GM18498 (cell line): ENCODE measurements around the gene SORCS2.

Experiments used
- ATAC-seq: cut with Tn5 transposase; IDR thresholded peaks from one replicate; pipeline ENCODE4 v1.9.1; 2021; ENCODE audit warnings: mild to moderate bottlenecking, moderate library complexity; ENCODE audit not compliant: unreplicated experiment

Gene SORCS2

DNA sequence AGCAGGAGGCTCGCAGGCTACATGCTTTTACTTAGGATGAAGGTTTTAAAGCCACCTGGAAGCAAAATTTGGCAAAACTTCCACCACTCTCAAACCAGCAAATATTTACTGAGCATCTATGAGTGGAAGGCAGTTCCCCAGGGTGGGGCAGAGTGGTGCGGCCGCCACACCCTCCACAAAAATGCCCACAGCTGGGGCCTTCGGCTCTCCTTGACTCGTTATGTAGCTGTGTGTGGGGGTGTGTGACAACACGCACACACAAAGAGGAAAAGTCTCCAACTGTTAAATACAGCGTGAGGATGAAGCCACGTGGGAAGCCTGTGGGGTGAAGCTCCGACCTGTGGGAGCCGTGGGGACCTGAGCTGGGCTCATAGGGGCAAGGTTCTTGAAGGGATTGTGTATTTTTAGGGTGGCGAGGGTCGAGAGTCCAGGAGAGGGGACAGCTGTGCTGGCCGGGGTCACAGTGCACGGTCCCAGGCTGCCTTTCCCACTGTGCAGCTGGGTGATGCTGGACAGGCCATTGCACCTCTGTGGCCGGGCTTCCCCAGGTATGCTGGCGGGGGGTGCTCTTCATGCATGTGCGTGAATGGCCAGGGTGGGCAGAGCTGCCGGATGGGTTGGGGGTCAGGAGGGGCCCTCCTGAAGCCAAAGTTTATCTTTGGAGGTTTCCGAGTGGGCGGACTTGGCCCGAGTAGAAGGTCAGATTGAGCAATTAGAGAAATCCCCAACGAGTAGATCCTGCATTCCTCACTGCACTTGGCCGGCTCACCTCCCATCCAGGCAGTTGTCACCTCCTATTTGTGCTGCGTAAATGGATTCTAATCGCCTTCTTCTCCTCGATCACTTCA is 25.4 kb downstream of the SORCS2 start:
- no peak for ATAC-seq

DNA sequence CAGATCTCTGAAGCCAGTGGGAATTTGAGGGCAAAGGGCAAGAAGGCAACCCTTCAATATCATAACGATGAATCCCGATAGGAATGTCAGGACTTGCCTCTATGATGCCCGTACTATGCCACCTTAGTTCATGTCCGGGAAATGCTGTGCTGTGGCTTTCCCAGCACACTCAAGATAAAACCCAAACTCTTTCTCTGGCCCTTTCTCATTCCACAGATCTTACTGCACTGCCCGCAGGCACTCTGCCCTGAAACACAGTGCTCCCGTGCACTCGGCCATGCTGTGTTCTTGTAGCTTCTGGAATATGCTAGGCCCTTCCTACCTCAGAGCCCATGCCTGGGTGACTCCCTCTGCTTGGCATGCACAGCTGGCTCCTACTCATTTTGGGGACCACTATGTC is 26.3 kb downstream of the SORCS2 start:
- no peak for ATAC-seq

DNA sequence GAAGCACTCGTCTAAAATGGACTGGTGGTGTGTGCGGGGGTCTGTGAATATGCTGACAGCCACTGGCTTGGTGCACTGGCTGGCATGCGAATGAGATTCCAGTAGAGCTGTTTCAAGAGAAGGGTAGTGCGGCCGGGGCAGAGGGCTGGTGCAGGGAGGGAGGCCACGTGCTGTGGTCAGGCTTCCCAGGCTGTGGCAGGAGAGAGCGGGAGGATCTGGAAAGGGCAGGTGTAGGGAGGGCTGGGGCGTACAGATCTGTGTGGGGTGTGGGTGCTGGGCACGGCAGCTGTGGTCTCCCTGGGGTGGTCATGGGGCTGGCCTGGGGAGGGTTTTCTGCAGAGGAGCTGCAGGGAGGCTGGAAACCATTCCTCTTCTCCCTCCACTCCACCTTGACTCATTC is 30.2 kb downstream of the SORCS2 start:
- ATAC-seq: no peak

DNA sequence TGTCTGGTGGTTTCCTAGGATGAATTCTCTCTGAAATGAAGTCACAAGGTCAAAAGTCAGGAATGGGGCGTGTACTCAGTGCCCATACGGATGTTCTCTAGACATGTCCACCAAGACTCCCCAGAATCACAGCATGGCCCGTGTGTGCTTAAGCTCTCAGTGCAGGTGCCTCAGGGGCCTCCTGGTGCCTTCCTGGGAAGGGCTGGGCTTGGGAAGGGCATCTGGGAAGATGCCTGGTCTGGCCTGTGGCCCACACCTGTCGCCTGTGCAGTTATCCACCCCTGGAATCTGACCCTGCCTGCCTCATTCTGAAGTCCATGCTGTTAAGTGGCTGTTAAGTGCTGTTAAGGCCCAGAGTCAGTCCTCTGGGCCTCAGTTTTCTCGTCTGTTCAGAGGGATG is 31.2 kb downstream of the SORCS2 start:
- no peak for ATAC-seq

DNA sequence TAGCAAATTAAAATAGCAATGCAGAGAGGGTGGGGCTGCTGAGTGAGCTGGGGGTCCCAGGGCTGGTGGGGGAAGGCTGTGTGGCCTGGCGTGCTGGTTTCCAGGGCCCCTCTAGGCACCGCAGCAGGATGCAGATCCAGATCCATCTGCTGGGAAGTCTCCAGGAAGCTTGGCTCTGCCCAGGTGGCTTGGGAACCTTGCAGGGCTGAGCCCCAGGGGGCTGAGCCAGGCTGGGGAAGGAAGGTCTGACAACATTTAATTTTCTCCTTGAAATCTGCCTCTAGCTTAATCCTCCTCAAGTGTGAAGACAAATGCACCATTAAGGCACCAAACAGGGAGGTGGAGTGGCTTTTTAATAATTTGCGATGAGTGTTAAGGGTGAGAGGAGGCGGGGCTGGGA is 31.7 kb downstream of the SORCS2 start:
- no peak for ATAC-seq

DNA sequence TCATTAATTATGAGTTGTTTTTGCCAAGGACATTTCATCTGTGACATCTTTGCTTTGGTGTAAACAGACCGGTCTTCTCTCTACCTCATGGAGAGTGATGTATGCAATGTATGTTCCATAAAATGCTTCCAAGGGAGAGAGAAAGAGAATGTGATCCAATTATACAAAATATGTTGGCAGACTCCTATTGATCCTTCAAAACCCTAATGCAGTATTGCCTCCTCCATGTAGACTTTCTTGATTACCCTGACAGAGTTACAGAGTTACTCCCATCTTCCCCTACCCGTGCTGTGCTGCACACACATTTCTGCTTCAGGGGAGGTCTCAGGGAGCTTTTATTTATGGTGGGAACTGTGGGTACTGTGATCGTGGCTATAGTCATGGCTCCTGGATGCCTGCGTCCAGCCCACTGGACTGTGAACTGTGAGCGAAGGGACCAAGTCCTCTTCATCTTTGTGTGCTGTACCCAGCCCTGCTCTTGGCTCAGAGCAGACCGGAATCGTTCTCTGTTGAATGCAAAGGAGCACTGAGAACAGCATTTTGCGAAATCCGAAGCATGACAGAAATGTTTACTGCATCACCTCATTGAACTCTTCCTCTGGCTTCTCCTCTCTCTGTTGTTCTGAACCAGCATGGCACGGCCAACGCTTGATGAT is 32.7 kb downstream of the SORCS2 start:
- no peak for ATAC-seq

DNA sequence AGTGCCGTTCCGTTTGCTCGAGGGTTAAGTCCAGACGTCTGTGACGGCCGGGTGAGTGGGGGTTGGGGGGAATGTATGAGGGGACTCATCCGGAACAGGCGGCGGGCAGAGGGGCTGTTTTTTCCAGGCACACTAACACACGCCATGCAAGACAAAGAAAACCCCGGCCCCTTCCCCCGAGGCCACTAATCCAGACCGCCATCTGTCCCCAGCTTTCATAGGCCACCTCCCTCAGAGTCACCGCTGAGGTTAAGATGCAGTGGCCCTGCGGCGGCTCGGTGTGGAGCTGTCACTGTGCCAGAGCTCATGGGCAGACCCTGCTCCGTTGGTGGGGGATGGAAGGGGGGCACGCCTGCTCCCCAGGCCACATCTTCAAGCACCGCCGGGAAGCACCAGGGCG is 34.1 kb downstream of the SORCS2 start:
- ATAC-seq: no peak

DNA sequence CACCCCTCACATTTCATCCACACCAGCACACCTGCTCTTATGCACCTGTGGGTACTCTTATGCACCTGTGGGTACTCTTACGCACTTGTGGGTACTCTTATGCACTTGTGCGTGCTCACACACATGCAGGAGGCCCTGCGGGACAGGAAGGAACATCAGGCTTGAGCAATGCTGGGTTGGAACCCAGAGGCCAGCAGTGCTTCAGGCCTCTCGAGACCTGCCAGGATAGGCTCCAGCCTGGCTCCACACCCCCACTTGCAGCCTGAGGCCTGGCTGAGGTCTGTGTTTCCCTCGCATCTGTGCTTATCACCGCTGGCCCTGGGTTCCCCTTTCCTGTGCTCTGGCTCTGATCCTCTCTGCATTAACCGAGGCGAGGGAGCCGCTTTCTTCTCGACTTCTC is 34.7 kb downstream of the SORCS2 start:
- ATAC-seq: no peak

DNA sequence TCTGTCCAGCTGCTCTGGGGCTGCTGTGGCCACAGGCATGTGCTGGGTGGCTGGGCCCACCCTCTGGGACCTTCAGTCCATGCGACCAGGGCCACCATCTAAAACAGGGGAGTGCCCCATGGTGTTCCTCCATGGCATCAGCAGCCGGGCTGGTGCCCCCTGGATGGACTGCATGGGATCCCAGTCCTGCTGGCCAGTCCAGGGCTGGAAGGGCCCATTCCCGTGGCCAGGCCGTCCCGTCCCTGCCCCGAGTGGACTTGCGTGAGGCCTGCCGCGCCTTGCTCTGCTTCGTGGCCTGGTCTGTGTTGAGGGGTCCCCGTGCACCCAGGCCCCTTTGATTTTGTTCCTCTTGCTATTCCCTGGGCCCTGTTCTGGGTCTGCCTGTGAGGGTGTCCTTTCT is 36.4 kb downstream of the SORCS2 start:
- no peak for ATAC-seq

DNA sequence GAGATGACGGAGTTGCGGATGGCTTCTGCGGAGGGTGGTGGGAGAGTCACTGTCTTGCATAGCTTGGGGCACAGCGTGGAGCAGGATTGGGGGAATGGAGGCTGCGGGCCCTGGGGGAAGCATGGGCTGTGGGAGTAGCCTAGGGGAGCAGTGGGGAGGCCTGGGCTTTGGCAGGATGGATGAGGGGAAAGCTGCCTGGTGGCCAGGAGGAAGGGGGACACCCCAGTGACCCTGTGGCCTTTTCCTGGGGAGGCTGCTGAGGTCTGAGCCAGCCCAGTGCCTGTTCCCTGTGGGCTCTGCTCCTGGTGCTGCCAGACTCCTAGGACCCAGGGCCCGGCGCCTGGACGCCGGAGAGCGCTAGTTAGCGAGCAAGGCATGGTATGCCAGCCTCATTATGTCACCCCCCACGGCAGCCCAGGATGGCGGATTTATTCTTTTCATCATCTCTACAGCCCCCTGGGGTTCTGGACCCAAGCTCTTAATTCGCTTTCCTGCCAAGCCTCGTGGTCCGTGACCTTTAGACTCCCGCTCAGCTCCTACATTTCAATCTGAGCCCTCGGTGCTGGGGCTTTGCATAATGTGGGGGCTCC is 39.8 kb downstream of the SORCS2 start:
- no peak for ATAC-seq

DNA sequence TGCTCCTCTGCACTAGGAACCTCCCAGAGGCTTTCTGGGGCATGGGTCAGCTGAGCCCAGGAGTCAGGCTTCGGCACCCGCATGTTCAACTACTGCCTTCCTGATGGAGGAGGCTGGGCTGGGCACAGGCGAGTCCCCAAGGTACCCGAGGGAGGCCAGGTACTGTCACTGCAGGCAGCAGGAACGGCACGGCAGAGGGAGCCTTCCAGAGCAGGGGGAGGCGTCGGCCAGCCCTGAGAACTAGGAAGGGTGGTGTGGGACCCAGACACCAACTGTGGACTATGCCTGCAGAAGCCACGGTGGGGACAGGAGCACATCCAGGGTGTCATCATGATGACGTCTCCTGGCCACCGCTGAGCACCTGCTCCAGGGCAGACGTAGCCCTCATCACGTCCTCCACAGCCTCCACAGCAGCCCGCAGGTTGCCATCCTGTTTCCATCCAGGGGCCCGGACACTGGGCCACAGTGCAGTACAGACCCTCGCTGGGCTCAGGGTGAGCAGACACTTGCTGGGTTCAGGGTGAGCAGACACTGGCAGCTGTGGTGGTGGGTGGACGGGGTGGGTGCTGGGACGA is 40.8 kb downstream of the SORCS2 start:
- no peak for ATAC-seq

DNA sequence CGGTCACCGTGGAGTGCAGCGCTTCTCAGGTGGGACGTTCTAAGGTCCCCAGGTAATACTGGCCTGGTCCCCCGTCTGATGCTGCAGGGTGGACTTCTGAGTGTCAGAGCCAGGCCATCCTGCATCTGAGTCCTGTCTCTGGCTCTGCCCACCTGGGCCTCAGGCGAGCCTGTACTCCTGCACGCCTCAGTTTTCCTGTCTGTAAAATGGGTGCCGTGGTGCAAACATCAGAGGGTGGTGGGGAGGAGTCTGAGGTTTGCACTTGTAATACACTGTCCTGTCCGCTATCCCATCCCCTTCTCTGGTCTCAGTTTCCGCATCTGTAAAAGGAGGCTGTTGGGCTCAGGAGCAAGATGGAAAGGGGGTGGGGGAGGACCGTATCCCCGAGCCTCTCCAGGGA is 41.3 kb downstream of the SORCS2 start:
- ATAC-seq: no peak

DNA sequence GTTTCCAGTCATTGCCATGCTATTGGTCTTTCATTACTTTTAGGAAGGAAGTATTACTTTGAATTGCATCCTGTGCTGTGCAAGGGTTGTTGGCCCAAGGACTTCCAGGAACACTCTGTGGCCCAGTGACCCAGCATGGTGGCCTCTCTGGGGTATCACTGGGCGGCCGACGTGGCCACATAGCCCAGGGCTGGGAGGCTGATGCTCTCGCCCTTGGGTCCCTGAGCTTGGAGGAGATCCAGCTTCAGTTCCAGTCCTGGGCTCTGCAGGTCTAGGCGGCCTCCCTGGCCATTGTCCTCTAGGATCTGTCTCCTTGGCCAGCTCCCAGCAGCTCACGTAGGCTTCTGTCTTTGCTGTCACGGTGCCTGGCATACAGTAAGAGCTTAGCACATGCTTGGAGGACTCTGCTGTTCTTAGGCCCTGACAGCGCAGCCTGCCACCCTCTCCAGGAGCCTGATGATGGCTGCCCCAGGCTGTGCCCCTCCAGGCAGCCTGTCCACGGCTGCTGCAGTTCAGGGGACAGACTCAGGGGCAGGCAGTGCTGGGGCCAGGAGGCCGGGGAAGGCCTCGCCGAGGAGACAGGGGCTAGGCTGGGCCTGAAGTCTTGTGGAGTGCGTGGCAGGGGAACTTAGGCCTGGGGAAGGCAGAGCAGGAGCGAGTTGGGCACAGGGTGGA is 42.2 kb downstream of the SORCS2 start:
- ATAC-seq: no peak

DNA sequence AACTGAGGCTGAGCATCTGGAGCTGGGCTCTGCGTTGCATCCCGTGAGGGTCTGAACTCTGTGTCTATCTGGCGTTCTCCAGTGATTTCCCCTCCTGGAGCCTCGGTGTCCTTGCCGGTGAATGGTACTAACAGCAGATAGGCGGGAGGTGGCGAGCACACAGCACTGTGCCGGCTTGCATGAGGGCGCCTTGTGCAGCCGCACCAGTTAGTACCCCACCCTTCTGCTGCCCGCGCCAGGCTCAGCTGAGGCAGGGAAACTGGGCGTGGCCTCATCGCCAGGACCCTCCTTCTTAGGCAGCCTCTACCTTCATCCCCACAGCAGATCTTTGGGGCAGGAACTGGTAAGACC is 42.7 kb downstream of the SORCS2 start:
- no peak for ATAC-seq

DNA sequence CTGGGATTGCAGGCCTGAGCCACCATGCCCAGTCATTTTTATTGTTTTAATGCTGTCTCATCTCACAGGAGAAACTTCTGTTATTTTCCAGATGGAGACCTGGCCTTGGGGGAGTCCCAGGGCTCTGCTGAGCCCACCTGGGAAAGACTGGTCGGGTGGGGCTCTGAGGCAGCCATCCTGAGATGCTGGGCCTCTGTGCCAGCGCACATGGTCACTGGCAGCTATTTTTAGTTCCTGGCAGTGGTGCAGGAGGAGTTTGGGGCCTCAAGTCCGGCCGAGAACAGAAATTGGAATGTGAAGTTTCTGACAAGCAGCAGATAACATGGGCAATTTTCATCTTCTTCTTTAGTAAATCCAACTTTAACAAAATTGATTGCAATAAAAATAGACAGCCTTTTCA is 44.5 kb downstream of the SORCS2 start:
- no peak for ATAC-seq

DNA sequence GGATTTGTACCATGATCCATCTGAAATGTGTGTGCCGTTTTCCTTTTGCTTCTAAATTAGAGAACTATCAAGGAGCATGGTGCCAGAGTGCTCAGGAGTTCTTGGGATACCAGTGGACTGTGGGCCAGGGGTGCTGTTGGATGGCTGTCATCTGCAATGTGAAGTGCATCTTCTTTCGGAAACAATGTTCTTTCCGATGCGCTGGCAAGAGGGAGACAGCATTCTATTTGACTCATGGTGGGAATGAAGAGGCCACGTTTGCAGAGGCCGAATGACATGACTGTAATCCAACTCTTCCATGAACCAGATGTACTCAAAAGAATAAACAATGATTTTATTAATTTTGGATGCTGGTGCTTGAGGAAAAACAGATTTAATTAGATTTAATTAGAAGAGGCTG is 45.5 kb downstream of the SORCS2 start:
- no peak for ATAC-seq

DNA sequence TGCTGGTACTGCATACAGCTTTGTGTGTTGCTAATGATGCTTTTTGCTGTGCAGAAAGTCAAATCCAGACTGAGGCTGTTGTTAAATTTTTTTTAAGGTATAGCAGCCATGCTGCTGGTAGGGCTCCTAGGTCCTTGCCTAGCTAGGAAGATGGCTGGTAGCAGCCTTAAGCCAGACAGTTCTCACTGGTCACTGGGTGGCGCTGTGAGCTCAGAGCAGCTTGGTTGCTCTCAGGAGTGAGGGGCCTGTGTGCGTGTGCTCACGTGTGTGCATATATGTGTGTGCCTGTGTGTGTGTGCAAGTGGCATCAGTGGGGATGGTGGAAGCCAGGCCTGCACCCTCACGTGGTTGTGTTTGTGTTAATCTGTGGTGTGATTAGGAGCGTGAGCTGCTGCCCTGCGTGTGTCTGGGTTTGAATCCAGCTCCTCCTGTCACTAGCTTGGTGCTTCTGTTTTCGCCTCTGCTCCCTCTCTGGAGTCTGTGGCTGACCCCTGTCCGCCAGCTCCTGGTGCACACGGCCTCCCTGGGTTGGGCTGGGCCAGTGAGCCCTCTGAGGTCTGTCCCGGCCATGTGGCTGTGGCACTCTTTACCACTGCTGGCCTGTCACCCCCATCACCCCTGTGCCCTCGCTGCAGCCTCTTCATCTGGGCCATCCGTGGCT is 46.1 kb downstream of the SORCS2 start:
- no peak for ATAC-seq

DNA sequence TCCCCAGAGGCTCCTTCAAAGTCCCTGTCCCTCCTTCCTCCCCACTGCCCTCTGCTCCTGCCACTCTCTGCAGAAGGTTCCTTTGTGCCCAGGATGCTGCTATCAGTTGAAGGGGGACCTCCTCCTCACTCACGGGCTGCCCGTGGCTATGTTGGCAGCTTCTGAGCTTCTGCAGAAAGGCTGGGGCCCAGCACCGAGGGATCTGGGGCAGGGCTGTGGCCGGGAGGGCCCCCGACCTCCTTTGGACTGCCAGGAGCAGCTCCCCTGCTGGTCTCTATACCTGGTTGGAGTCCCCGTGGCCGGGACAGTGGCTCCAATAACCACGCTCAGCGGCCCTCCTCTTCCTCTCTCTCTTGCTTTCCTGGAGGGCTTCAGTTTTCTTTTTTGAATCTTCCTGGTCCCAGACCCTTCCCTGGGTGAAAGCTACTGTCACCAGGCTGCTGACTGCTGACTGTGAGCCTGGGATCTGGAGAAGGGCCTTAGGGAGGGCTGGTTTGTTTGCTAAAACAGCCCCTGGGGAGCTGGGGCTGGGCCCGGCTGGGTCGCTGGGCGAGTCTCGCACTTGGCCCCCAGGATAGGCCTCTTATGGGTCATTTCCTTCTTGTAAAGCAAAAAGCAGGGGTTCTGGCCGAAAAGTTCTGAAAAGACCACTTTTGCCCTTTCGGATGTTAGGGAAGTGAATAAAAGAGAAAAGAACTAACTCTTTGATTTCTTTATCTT is 46.9 kb downstream of the SORCS2 start:
- no peak for ATAC-seq

DNA sequence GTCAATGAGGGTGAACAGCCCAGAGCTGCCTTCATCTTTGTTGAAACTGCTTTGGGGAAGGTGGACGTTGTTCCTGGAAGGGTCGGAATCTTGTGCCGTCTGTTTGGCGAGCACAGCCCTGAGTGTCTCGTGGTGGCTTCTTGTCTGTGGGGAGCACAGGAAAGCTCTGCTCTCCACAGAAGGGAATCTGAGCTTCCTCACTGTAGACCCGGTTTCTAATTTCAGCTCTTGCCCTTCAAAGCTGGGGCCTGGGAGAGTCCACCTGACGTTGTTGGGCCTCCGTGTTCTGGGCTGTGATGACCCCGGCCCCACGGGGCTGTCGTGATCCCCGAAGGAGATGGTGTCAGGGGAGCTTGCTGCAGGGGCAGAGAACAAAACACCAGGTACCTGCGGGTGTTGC is 47.5 kb downstream of the SORCS2 start:
- no peak for ATAC-seq

DNA sequence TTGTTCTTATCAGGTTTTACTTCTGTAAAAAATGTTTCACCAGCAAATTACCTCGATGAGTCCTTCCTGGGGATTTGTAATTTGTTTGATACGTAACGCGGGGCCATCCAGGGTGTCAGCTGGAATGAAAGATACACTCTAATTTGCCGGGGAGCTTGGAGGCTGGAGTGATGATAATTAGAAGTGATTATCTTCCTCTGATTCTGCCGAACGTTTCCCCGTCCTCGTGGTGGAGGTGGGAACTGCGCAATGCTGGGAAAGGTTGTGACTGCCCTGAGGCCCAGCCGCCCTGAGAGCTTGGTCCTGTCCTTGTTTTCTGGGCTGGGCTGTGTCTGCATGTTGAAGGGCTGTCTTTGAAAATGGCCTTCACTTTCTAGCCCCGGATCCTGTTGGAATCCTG is 48.0 kb downstream of the SORCS2 start:
- no peak for ATAC-seq
